Neural progenitor cell (in vitro differentiated cells): ENCODE results near the gene MPP7. TPM values are rescaled to one million over a fixed set of nuclear protein-coding genes. Genes with fewer than 3 reads are reported as not detected.

Experiments used
- DNase-seq: peaks from one replicate; pipeline ENCODE4 v3.0.0-alpha.2; 2016; ENCODE audit warnings: low spot score
- H2AFZ ChIP-seq: fragments of 200-600 bp; sonication (generic); replicated peaks from 2 replicates; pipeline ENCODE4 v1.6.1; 2016; ENCODE audit warnings: antibody characterized with exemption
- H3F3A ChIP-seq: fragments of 200-600 bp; sonication (generic); 2 replicates; pipeline ENCODE4 v1.6.1; 2016; ENCODE audit warnings: antibody characterized with exemption, low read depth
- H3K27ac ChIP-seq: fragments of 200-600 bp; sonication (generic); 2 replicates; pipeline ENCODE4 v1.5.1; 2016; ENCODE audit warnings: mild to moderate bottlenecking
- H3K27me3 ChIP-seq: fragments of 200-600 bp; sonication (generic); 2 replicates; pipeline ENCODE4 v1.6.1; 2016; ENCODE audit warnings: mild to moderate bottlenecking, moderate library complexity
- H3K36me3 ChIP-seq: fragments of 200-600 bp; sonication (generic); 2 replicates; pipeline ENCODE4 v1.5.1; 2016
- H3K4me1 ChIP-seq: fragments of 200-600 bp; sonication (generic); 2 replicates; pipeline ENCODE4 v1.6.1; 2016; ENCODE audit warnings: mixed run types
- H3K4me2 ChIP-seq: fragments of 200-600 bp; sonication (generic); 2 replicates; pipeline ENCODE4 v1.6.1; 2016
- H3K4me3 ChIP-seq: fragments of 200-600 bp; sonication (generic); 2 replicates; pipeline ENCODE4 v1.5.1; 2016
- H3K79me2 ChIP-seq: fragments of 200-600 bp; sonication (generic); 2 replicates; pipeline ENCODE4 v1.6.1; 2016; ENCODE audit warnings: low read depth
- H3K9ac ChIP-seq: fragments of 200-600 bp; sonication (generic); 2 replicates; pipeline ENCODE4 v1.6.1; 2016
- H3K9me3 ChIP-seq: fragments of 200-600 bp; sonication (generic); 2 replicates; pipeline ENCODE4 v1.5.1; 2016; ENCODE audit warnings: low read depth
- H4K20me1 ChIP-seq: fragments of 200-600 bp; sonication (generic); 2 replicates; pipeline ENCODE4 v1.6.1; 2016; ENCODE audit warnings: low read depth
- H3K27ac Mint-ChIP-seq: 3 replicates; pipeline ENCODE4 v1.8.0; 2021; ENCODE audit warnings: mixed read lengths
- H3K27me3 Mint-ChIP-seq: 2 replicates; pipeline ENCODE4 v1.8.0; 2022; ENCODE audit warnings: low read depth, mild to moderate bottlenecking, inconsistent platforms, moderate library complexity, mixed read lengths; ENCODE audit not compliant: insufficient read depth
- H3K36me3 Mint-ChIP-seq: 3 replicates; pipeline ENCODE4 v1.8.0; 2021; ENCODE audit warnings: mixed read lengths
- H3K4me1 Mint-ChIP-seq: 3 replicates; pipeline ENCODE4 v1.8.0; 2021; ENCODE audit warnings: mixed read lengths
- H3K4me3 Mint-ChIP-seq: 3 replicates; pipeline ENCODE4 v1.8.0; 2021; ENCODE audit warnings: mild to moderate bottlenecking, moderate library complexity, mixed read lengths
- H3K9me3 Mint-ChIP-seq: 3 replicates; pipeline ENCODE4 v1.8.0; 2020; ENCODE audit warnings: mixed read lengths
- EZH2 ChIP-seq: fragments of 200-600 bp; sonication (generic); IDR thresholded peaks from 2 replicates; pipeline ENCODE4 v1.6.1; 2017; ENCODE audit warnings: antibody characterized with exemption, mild to moderate bottlenecking, moderate library complexity
- EZH2phosphoT487 ChIP-seq: fragments of 200-600 bp; sonication (generic); IDR thresholded peaks from 2 replicates; pipeline ENCODE4 v1.6.1; 2017; ENCODE audit warnings: antibody characterized with exemption
- microRNA-seq: library from miRNA; unstranded; fragments of <30 nt; microRNA quantifications from one replicate; pipeline ENCODE4, GENCODE V29; 2016
- small RNA-seq: library from RNA; depleted of rRNA; stranded (forward); fragments of <200 nt; gene quantifications from one replicate; pipeline ENCODE3, GENCODE V24; 2015
- total RNA-seq: library from RNA; depleted of rRNA; stranded (reverse); fragments of >200 nt; gene quantifications from 2 replicates; pipeline ENCODE4 v1.2.3, GENCODE V29; 2015; ENCODE audit warnings: low replicate concordance
- TF ChIP-seq, protein P1 (sequence below): fragments of 200-600 bp; sonication (generic); IDR thresholded peaks from 2 replicates; pipeline ENCODE4 v1.5.1; 2017; ENCODE audit warnings: antibody characterized with exemption, mild to moderate bottlenecking

Gene MPP7
- total RNA-seq, 1 donor from 2014 or later = 8.5 TPM

DNA sequence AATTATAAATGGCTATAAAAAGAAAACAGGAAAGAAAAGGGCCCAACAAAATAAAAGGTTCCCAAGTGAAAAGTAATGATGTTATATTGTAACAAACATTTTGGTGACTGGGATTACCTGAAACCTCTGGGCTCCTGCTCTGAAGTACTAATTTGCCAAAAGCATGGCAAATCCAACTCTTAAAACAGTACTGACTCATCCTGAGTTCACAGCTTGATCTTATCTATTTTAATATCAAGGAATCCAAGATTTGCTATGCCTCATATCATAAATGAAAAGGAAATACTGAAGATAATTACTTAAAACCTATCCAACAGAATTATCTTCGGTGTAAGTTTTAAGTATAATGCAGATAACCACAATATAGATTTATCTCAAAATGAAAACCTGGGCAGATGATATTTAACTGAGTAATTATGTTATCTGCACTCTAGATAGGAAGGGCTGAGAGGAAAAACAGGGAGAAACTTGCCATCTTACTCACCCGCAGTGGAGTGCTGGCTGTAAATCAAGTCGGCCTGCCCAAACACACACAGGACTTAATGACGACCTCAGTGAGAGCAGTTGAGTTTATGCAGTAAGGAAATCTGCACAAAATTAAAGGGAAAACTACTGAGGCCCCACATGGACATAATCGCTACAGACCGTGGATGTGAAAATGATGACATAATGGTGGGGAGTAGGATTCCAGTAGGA lies 48.4 kb downstream of the MPP7 start:
- H4K20me1 ChIP-seq = no peaks in the 10 kb centered on the region
- H3K36me3 ChIP-seq = no peaks in the 10 kb centered on the region
- H3K27ac ChIP-seq = no peak overlapping the region
- H3K27me3 ChIP-seq = no peaks in the 10 kb centered on the region
- Mint-ChIP-seq H3K27me3 (peaks cover 4% of the 10 kb centered on the region), H3K36me3 (no peaks in the 10 kb centered on the region), H3K4me1 (no peaks in the 10 kb centered on the region), H3K27ac (no peak overlapping the region), H3K4me3 (no peak overlapping the region), H3K9me3 (no peaks in the 10 kb centered on the region)
- H3K9me3 ChIP-seq = no peaks in the 10 kb centered on the region
- no peaks in the 10 kb centered on the region for H3F3A ChIP-seq
- no peak overlapping the region for H3K4me2 ChIP-seq
- no peaks in the 10 kb centered on the region for H3K4me1 ChIP-seq
- no peak for TF ChIP-seq EZH2phosphoT487
- TF ChIP-seq, protein P1, sequence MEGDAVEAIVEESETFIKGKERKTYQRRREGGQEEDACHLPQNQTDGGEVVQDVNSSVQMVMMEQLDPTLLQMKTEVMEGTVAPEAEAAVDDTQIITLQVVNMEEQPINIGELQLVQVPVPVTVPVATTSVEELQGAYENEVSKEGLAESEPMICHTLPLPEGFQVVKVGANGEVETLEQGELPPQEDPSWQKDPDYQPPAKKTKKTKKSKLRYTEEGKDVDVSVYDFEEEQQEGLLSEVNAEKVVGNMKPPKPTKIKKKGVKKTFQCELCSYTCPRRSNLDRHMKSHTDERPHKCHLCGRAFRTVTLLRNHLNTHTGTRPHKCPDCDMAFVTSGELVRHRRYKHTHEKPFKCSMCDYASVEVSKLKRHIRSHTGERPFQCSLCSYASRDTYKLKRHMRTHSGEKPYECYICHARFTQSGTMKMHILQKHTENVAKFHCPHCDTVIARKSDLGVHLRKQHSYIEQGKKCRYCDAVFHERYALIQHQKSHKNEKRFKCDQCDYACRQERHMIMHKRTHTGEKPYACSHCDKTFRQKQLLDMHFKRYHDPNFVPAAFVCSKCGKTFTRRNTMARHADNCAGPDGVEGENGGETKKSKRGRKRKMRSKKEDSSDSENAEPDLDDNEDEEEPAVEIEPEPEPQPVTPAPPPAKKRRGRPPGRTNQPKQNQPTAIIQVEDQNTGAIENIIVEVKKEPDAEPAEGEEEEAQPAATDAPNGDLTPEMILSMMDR = no peak
- no peak for TF ChIP-seq EZH2
- H2AFZ ChIP-seq = no peak overlapping the region
- DNase-seq = no peak
- no peak overlapping the region for H3K9ac ChIP-seq
- H3K79me2 ChIP-seq = no peaks in the 10 kb centered on the region
- no peak overlapping the region for H3K4me3 ChIP-seq

- Histone ChIP-seq H4K20me1 (no peaks in the 10 kb centered on the region), H3F3A (no peaks in the 10 kb centered on the region), H3K36me3 (no peaks in the 10 kb centered on the region), H3K9me3 (no peaks in the 10 kb centered on the region), H3K4me2 (no peak overlapping the region), H3K27me3 (no peaks in the 10 kb centered on the region), H3K79me2 (no peaks in the 10 kb centered on the region), H3K4me1 (no peaks in the 10 kb centered on the region), H3K9ac (no peak overlapping the region), H3K27ac (no peak overlapping the region), H2AFZ (no peak overlapping the region), H3K4me3 (no peak overlapping the region)
- H3K4me3 Mint-ChIP-seq = no peak overlapping the region
- no peaks in the 10 kb centered on the region for H3K36me3 Mint-ChIP-seq
- H3K27me3 Mint-ChIP-seq = peaks cover 4% of the 10 kb centered on the region
- TF ChIP-seq, protein P1 = no peak
- TF ChIP-seq EZH2phosphoT487 (no peak), EZH2 (no peak)
- DNase-seq = no peak
- H3K4me1 Mint-ChIP-seq = no peaks in the 10 kb centered on the region
- H3K27ac Mint-ChIP-seq = no peak overlapping the region
- H3K9me3 Mint-ChIP-seq = no peaks in the 10 kb centered on the region
These were observed 49.6 kb downstream of the MPP7 start for GRCh38 chr10:28253169-28253785.

Small RNAs within 50 kb of the gene (microRNA-seq; reads per million reads assigned to microRNA genes)
- not detected for gene MIR8086

Small RNAs within 50 kb of the gene (small RNA-seq; reads per million reads assigned to genes)
- not detected for gene MIR8086

Other genes starting within 250 kb of the MPP7 start
- 138 and 174 TPM in 2 replicates for gene WAC, start 230.1 kb upstream of the MPP7 start, total RNA-seq